Neural cell (in vitro differentiated cells): ENCODE data around the gene PLEKHO2.

Experiments used
- CTCF ChIP-seq: fragments of 450-650 bp; IDR thresholded peaks from 2 replicates; pipeline ENCODE4 v1.5.1; 2014; ENCODE audit warnings: antibody characterized with exemption, mild to moderate bottlenecking, moderate library complexity; ENCODE audit not compliant: poor library complexity, severe bottlenecking
- EP300 ChIP-seq: fragments of 450-650 bp; conservative IDR thresholded peaks from 2 replicates; pipeline ENCODE4 v1.6.1; 2014; ENCODE audit warnings: antibody characterized with exemption, mild to moderate bottlenecking, moderate library complexity; ENCODE audit not compliant: poor library complexity, severe bottlenecking
- EZH2 ChIP-seq: fragments of 200-600, 300-800 bp; shearing (Covaris generic), sonication (generic); IDR thresholded peaks from 2 replicates; pipeline ENCODE4 v1.6.1; 2014; ENCODE audit warnings: antibody characterized with exemption, low read length, borderline replicate concordance, mild to moderate bottlenecking; ENCODE audit not compliant: insufficient read depth, poor library complexity, severe bottlenecking
- MXI1 ChIP-seq: fragments of 450-650 bp; conservative IDR thresholded peaks from 2 replicates; pipeline ENCODE4 v1.6.1; 2014; ENCODE audit warnings: antibody characterized with exemption, mild to moderate bottlenecking; ENCODE audit not compliant: poor library complexity, severe bottlenecking
- POLR2AphosphoS5 ChIP-seq: IDR thresholded peaks from 2 replicates; pipeline ENCODE4 v1.6.1; 2012
- RAD21 ChIP-seq: fragments of 450-650 bp; conservative IDR thresholded peaks from 2 replicates; pipeline ENCODE4 v1.6.1; 2014; ENCODE audit warnings: antibody characterized with exemption, mild to moderate bottlenecking, moderate library complexity
- REST ChIP-seq: IDR thresholded peaks from 2 replicates; pipeline ENCODE4 v1.6.1; 2012; ENCODE audit warnings: borderline replicate concordance
- SMC3 ChIP-seq: fragments of 450-650 bp; conservative IDR thresholded peaks from 2 replicates; pipeline ENCODE4 v1.6.1; 2014; ENCODE audit warnings: antibody characterized with exemption, mild to moderate bottlenecking, moderate library complexity; ENCODE audit not compliant: poor library complexity
- TAF1 ChIP-seq: IDR thresholded peaks from 2 replicates; pipeline ENCODE4 v1.6.1; 2012; ENCODE audit warnings: low read depth

DNA sequence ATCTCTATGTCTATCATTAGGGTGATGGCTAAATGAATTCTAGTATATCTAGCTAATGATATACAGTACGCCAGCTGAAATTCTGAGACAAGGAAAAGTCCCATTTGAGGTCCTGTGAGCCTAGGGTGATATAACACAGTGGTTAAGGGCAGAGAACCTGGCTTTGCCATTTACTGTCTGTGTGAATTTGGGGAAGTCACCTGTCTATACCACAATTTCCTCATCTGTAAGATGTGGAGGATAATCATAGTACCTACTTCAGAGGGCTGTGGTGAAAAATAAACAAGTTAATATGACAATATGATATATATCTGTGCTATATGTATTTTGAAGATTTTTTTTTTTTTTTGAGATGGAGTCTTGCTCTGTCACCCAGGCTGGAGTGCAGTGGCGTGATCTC is 60.2 kb downstream of the PLEKHO2 start:
- TF ChIP-seq RAD21 (no peak), CTCF (no peak), SMC3 (no peak), TAF1 (no peak), POLR2AphosphoS5 (no peak), REST (no peak), EP300 (no peak), EZH2 (no peak), MXI1 (no peak)
